Mesendoderm (in vitro differentiated cells): ENCODE results near the gene TTLL13.
"Not testable (repeated sequence)": the region's sequence is repeated elsewhere in the genome, so short reads cannot be mapped to it uniquely, and the experiment has no call there.

ENCODE experiments used
- DNase-seq: peaks from one replicate; pipeline ENCODE4 v3.0.0; 2013
- H2AK5ac ChIP-seq: 2 replicates; pipeline ENCODE4 v1.6.1; 2013; ENCODE audit warnings: low read length, inconsistent platforms
- H2BK120ac ChIP-seq: 2 replicates; pipeline ENCODE4 v1.6.1; 2013; ENCODE audit warnings: low read depth, mild to moderate bottlenecking, low read length, moderate library complexity, mixed read lengths
- H2BK15ac ChIP-seq: replicated peaks from 2 replicates; pipeline ENCODE4 v1.6.1; 2013; ENCODE audit warnings: low read depth, mild to moderate bottlenecking, moderate library complexity
- H2BK5ac ChIP-seq: 2 replicates; pipeline ENCODE4 v1.6.1; 2013; ENCODE audit warnings: low read length, inconsistent platforms
- H3K18ac ChIP-seq: 2 replicates; pipeline ENCODE4 v1.6.1; 2013; ENCODE audit warnings: mild to moderate bottlenecking, low read length, mixed read lengths
- H3K23ac ChIP-seq: one replicate; pipeline ENCODE4 v1.6.1; 2013; ENCODE audit warnings: low read length
- H3K27ac ChIP-seq: 2 replicates; pipeline ENCODE4 v1.5.1; 2013; ENCODE audit warnings: low read depth, mild to moderate bottlenecking, inconsistent platforms, low read length, moderate library complexity
- H3K27me3 ChIP-seq: 2 replicates; pipeline ENCODE4 v1.6.1; 2013; ENCODE audit warnings: low read length, control low read depth, mild to moderate bottlenecking, inconsistent platforms; ENCODE audit not compliant: insufficient read depth, poor library complexity
- H3K36me3 ChIP-seq: 2 replicates; pipeline ENCODE4 v1.6.1; 2013; ENCODE audit warnings: low read length, inconsistent platforms; ENCODE audit not compliant: control insufficient read depth, insufficient read depth
- H3K4ac ChIP-seq: one replicate; pipeline ENCODE4 v1.6.1; 2013; ENCODE audit warnings: low read depth, mild to moderate bottlenecking, low read length, moderate library complexity
- H3K4me1 ChIP-seq: 2 replicates; pipeline ENCODE4 v1.6.1; 2013; ENCODE audit warnings: low read depth, low read length, inconsistent platforms; ENCODE audit not compliant: control insufficient read depth
- H3K4me2 ChIP-seq: 2 replicates; pipeline ENCODE4 v1.6.1; 2013; ENCODE audit warnings: low read length
- H3K4me3 ChIP-seq: 2 replicates; pipeline ENCODE4 v1.5.1; 2013; ENCODE audit warnings: mild to moderate bottlenecking, low read length
- H3K56ac ChIP-seq: one replicate; pipeline ENCODE4 v1.6.1; 2013; ENCODE audit warnings: low read length
- H3K79me1 ChIP-seq: 2 replicates; pipeline ENCODE4 v1.6.1; 2013; ENCODE audit warnings: low read length, inconsistent platforms
- H3K79me2 ChIP-seq: 2 replicates; pipeline ENCODE4 v1.6.1; 2013; ENCODE audit warnings: mild to moderate bottlenecking, low read length; ENCODE audit not compliant: control insufficient read depth, insufficient read depth
- H3K9ac ChIP-seq: 2 replicates; pipeline ENCODE4 v1.6.1; 2013; ENCODE audit warnings: low read length, inconsistent platforms
- H4K5ac ChIP-seq: one replicate; pipeline ENCODE4 v1.6.1; 2013; ENCODE audit warnings: low read length
- H4K8ac ChIP-seq: one replicate; pipeline ENCODE4 v1.6.1; 2013; ENCODE audit warnings: low read depth, mild to moderate bottlenecking, control low read depth, low read length, moderate library complexity
- WGBS: extraction: QIAGEN DNeasy Blood & Tissue Kit; methylation state at CpG from one replicate; pipeline ENCODE4 v1.1.7; 2013; ENCODE audit warnings: low lambda C conversion rate, missing lambda C conversion rate; ENCODE audit not compliant: insufficient coverage; ENCODE audit errors: extremely low coverage; 5-methylcytosine and 5-hydroxymethylcytosine counted together

Gene TTLL13

GRCh38 chr15:90257776-90258175, 8.4 kb downstream of the TTLL13 start:
- H2BK120ac ChIP-seq = no peak overlapping the region
- no peak overlapping the region for H3K4me2 ChIP-seq
- H4K8ac ChIP-seq = no peak overlapping the region
- no peak overlapping the region for H3K4ac ChIP-seq
- no peaks in the 10 kb centered on the region for H3K79me1 ChIP-seq
- H2AK5ac ChIP-seq = no peak overlapping the region
- H3K4me1 ChIP-seq = no peaks in the 10 kb centered on the region
- H3K27me3 ChIP-seq = no peaks in the 10 kb centered on the region
- H3K27ac ChIP-seq = no peak overlapping the region
- no peaks in the 10 kb centered on the region for H3K79me2 ChIP-seq
- no peak overlapping the region for H2BK15ac ChIP-seq
- H2BK5ac ChIP-seq = no peak overlapping the region
- H4K5ac ChIP-seq = no peak overlapping the region
- no peak overlapping the region for H3K23ac ChIP-seq
- no peak overlapping the region for H3K18ac ChIP-seq
- no peak for DNase-seq
- no CpG with 5 or more reads among the region's 7 CpGs for WGBS
- no peak overlapping the region for H3K56ac ChIP-seq
- H3K36me3 ChIP-seq = no peaks in the 10 kb centered on the region
- no peak overlapping the region for H3K9ac ChIP-seq
- H3K4me3 ChIP-seq = no peak overlapping the region

GRCh38 chr15:90259524-90259923, 10.2 kb downstream of the TTLL13 start:
- no peak overlapping the region for H3K56ac ChIP-seq
- no peak overlapping the region for H3K9ac ChIP-seq
- no peaks in the 10 kb centered on the region for H3K79me2 ChIP-seq
- H2BK5ac ChIP-seq = no peak overlapping the region
- no peaks in the 10 kb centered on the region for H3K27me3 ChIP-seq
- no peak overlapping the region for H3K4me2 ChIP-seq
- H2BK120ac ChIP-seq = no peak overlapping the region
- H3K18ac ChIP-seq = no peak overlapping the region
- H3K4me1 ChIP-seq = no peaks in the 10 kb centered on the region
- H2BK15ac ChIP-seq = no peak overlapping the region
- peaks cover 2% of the 10 kb centered on the region for H3K79me1 ChIP-seq
- H3K23ac ChIP-seq = no peak overlapping the region
- no peak overlapping the region for H3K27ac ChIP-seq
- no peak overlapping the region for H3K4me3 ChIP-seq
- no peak overlapping the region for H3K4ac ChIP-seq
- no peak overlapping the region for H2AK5ac ChIP-seq
- H3K36me3 ChIP-seq = no peaks in the 10 kb centered on the region
- DNase-seq = no peak
- H4K5ac ChIP-seq = no peak overlapping the region
- no CpG with 5 or more reads among the region's 5 CpGs for WGBS
- no peak overlapping the region for H4K8ac ChIP-seq

- not testable (repeated sequence) for H3K79me1 ChIP-seq, H4K8ac ChIP-seq, H3K79me2 ChIP-seq, H2BK15ac ChIP-seq, H3K23ac ChIP-seq, DNase-seq, H3K4me2 ChIP-seq, H3K9ac ChIP-seq, H2AK5ac ChIP-seq, H3K27ac ChIP-seq, H3K18ac ChIP-seq, H3K27me3 ChIP-seq, H2BK5ac ChIP-seq, H2BK120ac ChIP-seq, H3K4ac ChIP-seq, H3K36me3 ChIP-seq, H3K4me3 ChIP-seq, H4K5ac ChIP-seq, H3K4me1 ChIP-seq, H3K56ac ChIP-seq
- no CpG with 5 or more reads among the region's 6 CpGs for WGBS
Observed at GRCh38 chr15:90260731-90261130, 11.4 kb downstream of the TTLL13 start.

- Histone ChIP-seq H3K4me1 (peaks cover 4% of the 10 kb centered on the region), H3K56ac (no peak overlapping the region), H3K36me3 (no peaks in the 10 kb centered on the region), H4K8ac (no peak overlapping the region), H2BK5ac (no peak overlapping the region), H3K4ac (no peak overlapping the region), H3K27me3 (no peaks in the 10 kb centered on the region), H3K79me1 (peaks cover 2% of the 10 kb centered on the region), H4K5ac (no peak overlapping the region), H3K79me2 (peaks cover 10% of the 10 kb centered on the region), H2AK5ac (no peak overlapping the region), H3K4me2 (no peak overlapping the region), H3K27ac (no peak overlapping the region), H3K23ac (no peak overlapping the region), H3K4me3 (no peak overlapping the region), H2BK15ac (no peak overlapping the region), H3K9ac (no peak overlapping the region), H3K18ac (no peak overlapping the region), H2BK120ac (no peak overlapping the region)
- WGBS = no CpG with 5 or more reads among the region's 5 CpGs
- no peak for DNase-seq
Observed at GRCh38 chr15:90261811-90262210, 12.5 kb downstream of the TTLL13 start.

- H3K27me3 ChIP-seq = no peaks in the 10 kb centered on the region
- no peaks in the 10 kb centered on the region for H3K36me3 ChIP-seq
- H3K79me1 ChIP-seq = peaks cover 3% of the 10 kb centered on the region
- peaks cover 7% of the 10 kb centered on the region for H3K4me1 ChIP-seq
- H3K18ac ChIP-seq = no peak overlapping the region
- WGBS = no CpG with 5 or more reads among the region's 5 CpGs
- H2AK5ac ChIP-seq = no peak overlapping the region
- H2BK120ac ChIP-seq = no peak overlapping the region
- H3K23ac ChIP-seq = no peak overlapping the region
- no peak overlapping the region for H3K9ac ChIP-seq
- no peak overlapping the region for H2BK15ac ChIP-seq
- H3K4ac ChIP-seq = no peak overlapping the region
- no peak overlapping the region for H3K56ac ChIP-seq
- H3K27ac ChIP-seq = no peak overlapping the region
- no peak overlapping the region for H3K4me3 ChIP-seq
- H4K8ac ChIP-seq = no peak overlapping the region
- H3K79me2 ChIP-seq = peaks cover 16% of the 10 kb centered on the region
- no peak overlapping the region for H3K4me2 ChIP-seq
- no peak for DNase-seq
- no peak overlapping the region for H4K5ac ChIP-seq
- H2BK5ac ChIP-seq = no peak overlapping the region
Observed at GRCh38 chr15:90262426-90262825, 13.1 kb downstream of the TTLL13 start.

GRCh38 chr15:90264671-90265070, 15.3 kb downstream of the TTLL13 start:
- Histone ChIP-seq H3K9ac (peak overlapping the region; percentile 95), H3K4me3 (peak overlapping the region; percentile 94), H3K18ac (no peak overlapping the region), H3K4ac (peak overlapping the region; percentile 28), H3K79me1 (peaks cover 8% of the 10 kb centered on the region), H3K56ac (peak overlapping the region; percentile 97), H2BK15ac (no peak overlapping the region), H3K27ac (peak overlapping the region; percentile 91), H2AK5ac (peak overlapping the region; percentile 98), H4K5ac (peak overlapping the region; percentile 97), H3K36me3 (no peaks in the 10 kb centered on the region), H3K4me2 (peak overlapping the region; percentile 94), H3K27me3 (no peaks in the 10 kb centered on the region), H3K79me2 (peaks cover 32% of the 10 kb centered on the region), H2BK120ac (no peak overlapping the region), H2BK5ac (no peak overlapping the region), H3K23ac (peak overlapping the region; percentile 24), H3K4me1 (peaks cover 11% of the 10 kb centered on the region), H4K8ac (no peak overlapping the region)
- DNase-seq = no peak
- WGBS = no CpG with 5 or more reads among the region's 4 CpGs
